ENCODE results near the gene GRK7. TPM values are rescaled to one million over a fixed set of nuclear protein-coding genes. Genes with fewer than 3 reads are reported as not detected.

The GRK7 gene
- under 0.01 TPM in 1 of 2 replicates, not detected in the other for total RNA-seq

GRCh38 chr3:141763088-141763750 is at the start of gene GRK7:
Gene GRK7 (plus strand): TSS chr3:141763408. CDS start chr3:141778285, 14,877 bp downstream.

GRCh38 chr3:141738022-141738890 is 25.0 kb upstream of the GRK7 start, which contains the start of gene RNF7:
Gene RNF7 (plus strand): TSS chr3:141738298. CDS start chr3:141738342, 44 bp downstream.

Other genes starting within 250 kb of the GRK7 start
- gene RNF7, start 25.1 kb upstream of the GRK7 start, total RNA-seq: 49.5 and 52.2 TPM in 2 replicates
- gene ATP1B3, start 113.2 kb downstream of the GRK7 start, total RNA-seq: 52.6 and 86.4 TPM in 2 replicates